ENCODE measurements around the gene CD163. TPM values are rescaled to one million over a fixed set of nuclear protein-coding genes. Genes with fewer than 3 reads are reported as not detected.

The CD163 gene
- total RNA-seq, 1 experiment from 2014 or later, result not detected

GRCh38 chr12:7502612-7503011, 965 bp downstream of the CD163 start:
- BruUV-seq (replicated peaks), result no TSS peak

DNA sequence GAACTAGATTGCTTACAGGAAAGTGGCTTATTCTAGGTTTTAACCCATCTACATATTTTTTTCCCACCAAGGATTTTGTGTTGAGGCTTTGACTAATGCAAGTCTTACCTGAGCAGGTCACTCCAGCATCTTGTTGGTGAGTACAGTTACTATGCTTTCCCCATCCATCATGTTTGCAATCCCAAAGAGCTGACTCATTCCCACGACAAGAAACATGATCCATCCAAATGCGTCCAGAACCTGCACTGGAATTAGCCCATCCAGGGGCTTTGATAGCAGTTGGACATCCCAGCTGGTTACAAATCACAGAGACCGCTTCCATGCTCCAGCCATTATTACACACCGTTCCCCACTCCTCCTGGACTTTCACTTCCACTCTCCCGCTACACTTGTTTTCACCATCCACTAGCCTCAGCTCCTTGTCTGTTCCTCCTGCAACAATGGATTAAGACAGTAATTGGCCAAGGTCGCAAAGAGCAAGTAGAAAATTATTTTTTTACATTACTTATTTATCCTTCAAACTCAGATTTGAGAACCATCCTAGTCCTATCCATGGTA, 2.5 kb downstream of the CD163 start:
- ATAC-seq (no peak), DNase-seq (no peak)
- no peaks in the 10 kb centered on the region for H3K9me2 ChIP-seq (replicated peaks; ENCODE audit: low read length)
- H3K79me2 ChIP-seq (ENCODE audit: low read length), result no peaks in the 10 kb centered on the region
- POLR2A ChIA-PET (ENCODE audit: unreplicated experiment), result no interaction called here
- H3K9me3 ChIP-seq (ENCODE audit: low read length), result no peaks in the 10 kb centered on the region
- H3K4me3 ChIP-seq (ENCODE audit: low read length), result no peak overlapping the region
- H3K27me3 ChIP-seq (ENCODE audit: low read length), result peaks cover 4% of the 10 kb centered on the region; the same call in 1 of the 2 replicates
- BruUV-seq (replicated peaks), result no TSS peak
- no peaks in the 10 kb centered on the region for H4K20me1 ChIP-seq (ENCODE audit: low read length)
- H3K4me1 ChIP-seq (ENCODE audit: insufficient read depth, low read length), result no peaks in the 10 kb centered on the region
- CTCF ChIA-PET, result no interaction called here
- H3K4me2 ChIP-seq (ENCODE audit: low read length), result no peak overlapping the region
- no peaks in the 10 kb centered on the region for H3K36me3 ChIP-seq (ENCODE audit: low read depth, low read length)
- no peak overlapping the region for H3K9ac ChIP-seq (ENCODE audit: low read length)
- no peak overlapping the region for H2AFZ ChIP-seq (ENCODE audit: low read length)
- H3F3A ChIP-seq (ENCODE audit: low read length, unreplicated experiment), result no peaks in the 10 kb centered on the region
- no peak overlapping the region for H3K27ac ChIP-seq (ENCODE audit: low read length)
- intact Hi-C loops (cut with micrococcal nuclease), result no loop called here
- TF ChIP-seq EZH2 (IDR thresholded peaks at IDR 0.05; ENCODE audit: low read length, unreplicated experiment) (no peak), EZH2phosphoT487 (IDR thresholded peaks at IDR 0.05; ENCODE audit: borderline replicate concordance, low read length) (no peak)
- TF ChIP-seq, protein P1, sequence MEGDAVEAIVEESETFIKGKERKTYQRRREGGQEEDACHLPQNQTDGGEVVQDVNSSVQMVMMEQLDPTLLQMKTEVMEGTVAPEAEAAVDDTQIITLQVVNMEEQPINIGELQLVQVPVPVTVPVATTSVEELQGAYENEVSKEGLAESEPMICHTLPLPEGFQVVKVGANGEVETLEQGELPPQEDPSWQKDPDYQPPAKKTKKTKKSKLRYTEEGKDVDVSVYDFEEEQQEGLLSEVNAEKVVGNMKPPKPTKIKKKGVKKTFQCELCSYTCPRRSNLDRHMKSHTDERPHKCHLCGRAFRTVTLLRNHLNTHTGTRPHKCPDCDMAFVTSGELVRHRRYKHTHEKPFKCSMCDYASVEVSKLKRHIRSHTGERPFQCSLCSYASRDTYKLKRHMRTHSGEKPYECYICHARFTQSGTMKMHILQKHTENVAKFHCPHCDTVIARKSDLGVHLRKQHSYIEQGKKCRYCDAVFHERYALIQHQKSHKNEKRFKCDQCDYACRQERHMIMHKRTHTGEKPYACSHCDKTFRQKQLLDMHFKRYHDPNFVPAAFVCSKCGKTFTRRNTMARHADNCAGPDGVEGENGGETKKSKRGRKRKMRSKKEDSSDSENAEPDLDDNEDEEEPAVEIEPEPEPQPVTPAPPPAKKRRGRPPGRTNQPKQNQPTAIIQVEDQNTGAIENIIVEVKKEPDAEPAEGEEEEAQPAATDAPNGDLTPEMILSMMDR (conservative IDR thresholded peaks at IDR 0.05; ENCODE audit: low read depth, low read length), result no peak

More at GRCh38 chr12:7502612-7503011, 965 bp downstream of the CD163 start:
- Histone ChIP-seq H3K9ac (ENCODE audit: low read length) (no peak overlapping the region), H4K20me1 (ENCODE audit: low read length) (no peaks in the 10 kb centered on the region), H3K27ac (ENCODE audit: low read length) (no peak overlapping the region), H3K9me2 (replicated peaks; ENCODE audit: low read length) (no peaks in the 10 kb centered on the region), H3K36me3 (ENCODE audit: low read depth, low read length) (no peaks in the 10 kb centered on the region), H3K4me2 (ENCODE audit: low read length) (no peak overlapping the region), H3K27me3 (ENCODE audit: low read length) (peaks cover 4% of the 10 kb centered on the region; the same call in 1 of the 2 replicates), H3K4me1 (ENCODE audit: insufficient read depth, low read length) (no peaks in the 10 kb centered on the region), H3K9me3 (ENCODE audit: low read length) (no peaks in the 10 kb centered on the region), H2AFZ (ENCODE audit: low read length) (no peak overlapping the region), H3F3A (ENCODE audit: low read length, unreplicated experiment) (no peaks in the 10 kb centered on the region), H3K4me3 (ENCODE audit: low read length) (no peak overlapping the region), H3K79me2 (ENCODE audit: low read length) (no peaks in the 10 kb centered on the region)
- DNase-seq, result no peak
- POLR2A ChIA-PET (ENCODE audit: unreplicated experiment), result no interaction called here
- ATAC-seq, result no peak
- CTCF ChIA-PET, result no interaction called here
- TF ChIP-seq, protein P1 (conservative IDR thresholded peaks at IDR 0.05; ENCODE audit: low read depth, low read length), result no peak
- TF ChIP-seq EZH2phosphoT487 (IDR thresholded peaks at IDR 0.05; ENCODE audit: borderline replicate concordance, low read length) (no peak), EZH2 (IDR thresholded peaks at IDR 0.05; ENCODE audit: low read length, unreplicated experiment) (no peak)
- intact Hi-C loops (cut with micrococcal nuclease), result no loop called here

GRCh38 chr12:7499636-7500035, 3.9 kb downstream of the CD163 start:
- no peak for TF ChIP-seq EZH2phosphoT487 (IDR thresholded peaks at IDR 0.05; ENCODE audit: borderline replicate concordance, low read length)
- no peak for TF ChIP-seq EZH2 (IDR thresholded peaks at IDR 0.05; ENCODE audit: low read length, unreplicated experiment)
- TF ChIP-seq, protein P1 (conservative IDR thresholded peaks at IDR 0.05; ENCODE audit: low read depth, low read length), result no peak
- Histone ChIP-seq H3K27me3 (ENCODE audit: low read length) (peaks cover 4% of the 10 kb centered on the region; the same call in 1 of the 2 replicates), H3K79me2 (ENCODE audit: low read length) (no peaks in the 10 kb centered on the region), H3K27ac (ENCODE audit: low read length) (no peak overlapping the region), H4K20me1 (ENCODE audit: low read length) (no peaks in the 10 kb centered on the region), H3K9me3 (ENCODE audit: low read length) (no peaks in the 10 kb centered on the region), H3K4me3 (ENCODE audit: low read length) (no peak overlapping the region), H3K4me2 (ENCODE audit: low read length) (no peak overlapping the region), H3F3A (ENCODE audit: low read length, unreplicated experiment) (no peaks in the 10 kb centered on the region), H3K9ac (ENCODE audit: low read length) (no peak overlapping the region), H3K36me3 (ENCODE audit: low read depth, low read length) (no peaks in the 10 kb centered on the region), H3K4me1 (ENCODE audit: insufficient read depth, low read length) (no peaks in the 10 kb centered on the region), H2AFZ (ENCODE audit: low read length) (no peak overlapping the region), H3K9me2 (replicated peaks; ENCODE audit: low read length) (no peaks in the 10 kb centered on the region)
- DNase-seq (no peak), ATAC-seq (no peak)
- intact Hi-C loops (cut with micrococcal nuclease), result no loop called here
- BruUV-seq (replicated peaks), result no TSS peak
- ChIA-PET POLR2A (ENCODE audit: unreplicated experiment) (no interaction called here), CTCF (no interaction called here)

Data from PC-3 (cell line).